NCI-H460 (cell line): ENCODE measurements around the gene PTPN1. TPM values are rescaled to one million over a fixed set of nuclear protein-coding genes. Genes with fewer than 3 reads are reported as not detected.
"Not testable (repeated sequence)": the region's sequence is repeated elsewhere in the genome, so short reads cannot be mapped to it uniquely, and the experiment has no call there.

ENCODE experiments used
- DNase-seq: peaks from one replicate; pipeline ENCODE4 v3.0.0-alpha.2; 2016; ENCODE audit warnings: low read depth; ENCODE audit errors: extremely low read depth
- total RNA-seq: library from RNA; depleted of rRNA; stranded (reverse); fragments of >200 nt; shearing (Covaris generic); gene quantifications from 2 replicates; pipeline ENCODE4 v1.2.3, GENCODE V29; 2014

PTPN1 gene
- total RNA-seq, 1 experiment from 2014 or later, result 26.5 TPM

GRCh38 chr20:50550531-50550930, 40.3 kb downstream of the PTPN1 start:
- DNase-seq, result no peak

GRCh38 chr20:50551288-50551687, 41.1 kb downstream of the PTPN1 start:
- DNase-seq, result no peak

- DNase-seq, result no peak
Measured at GRCh38 chr20:50552979-50553378, 42.8 kb downstream of the PTPN1 start.

- DNase-seq, result no peak
Measured at GRCh38 chr20:50554694-50555579, 44.8 kb downstream of the PTPN1 start.

GRCh38 chr20:50555662-50556061, 45.5 kb downstream of the PTPN1 start:
- DNase-seq, result no peak

GRCh38 chr20:50557549-50558134, 47.5 kb downstream of the PTPN1 start:
- no peak for DNase-seq

- no peak for DNase-seq
Measured at GRCh38 chr20:50558483-50558925, 48.3 kb downstream of the PTPN1 start.

GRCh38 chr20:50559149-50559548, 49.0 kb downstream of the PTPN1 start:
- no peak for DNase-seq

GRCh38 chr20:50559856-50560638, 49.9 kb downstream of the PTPN1 start:
- DNase-seq, result no peak

GRCh38 chr20:50560867-50561266, 50.7 kb downstream of the PTPN1 start:
- DNase-seq, result no peak

- peak; percentile 62 for DNase-seq
Measured at GRCh38 chr20:50561379-50562078, 51.3 kb downstream of the PTPN1 start.

GRCh38 chr20:50562262-50562701, 52.1 kb downstream of the PTPN1 start:
- no peak for DNase-seq

- no peak for DNase-seq
Measured at GRCh38 chr20:50563133-50563944, 53.2 kb downstream of the PTPN1 start.

GRCh38 chr20:50565383-50565782, 55.2 kb downstream of the PTPN1 start:
- no peak for DNase-seq

GRCh38 chr20:50565871-50566270, 55.7 kb downstream of the PTPN1 start:
- no peak for DNase-seq

GRCh38 chr20:50567860-50568548, 57.8 kb downstream of the PTPN1 start:
- DNase-seq, result no peak

GRCh38 chr20:50568549-50568942, 58.4 kb downstream of the PTPN1 start:
- DNase-seq, result no peak

- not testable (repeated sequence) for DNase-seq
Measured at GRCh38 chr20:50569487-50569863, 59.3 kb downstream of the PTPN1 start.
